Stimulated activated CD8-positive, alpha-beta memory T cell treated with anti-CD3 and anti-CD28 coated beads, Interleukin-12 subunit alpha, Interleukin-12 subunit beta, amount 100 ng/mL, for 4 hours (primary cell): ENCODE data around the gene LTK.

Experiments used
- DNase-seq: peaks from one replicate; pipeline ENCODE4 v3.0.0-alpha.2; 2020; ENCODE audit warnings: low read depth

Gene LTK

GRCh38 chr15:41530363-41530956, 16.8 kb upstream of the LTK start:
- DNase-seq, result no peak

- DNase-seq, result no peak
These were observed 9.5 kb upstream of the LTK start for GRCh38 chr15:41523097-41523496.

- DNase-seq, result no peak
These were observed 8.0 kb upstream of the LTK start for GRCh38 chr15:41521614-41522013.

GRCh38 chr15:41520636-41521035, 7.0 kb upstream of the LTK start:
- DNase-seq, result no peak

- no peak for DNase-seq
These were observed 4.3 kb upstream of the LTK start for GRCh38 chr15:41517895-41518449.

- no peak for DNase-seq
These were observed 604 bp downstream of the LTK start for GRCh38 chr15:41512940-41513505.

- no peak for DNase-seq
These were observed 1.1 kb downstream of the LTK start for GRCh38 chr15:41512512-41512939.

- no peak for DNase-seq
These were observed 1.7 kb downstream of the LTK start for GRCh38 chr15:41511899-41512369.

GRCh38 chr15:41511331-41511898, 2.2 kb downstream of the LTK start:
- no peak for DNase-seq

GRCh38 chr15:41510728-41511127, 2.9 kb downstream of the LTK start:
- no peak for DNase-seq

GRCh38 chr15:41507820-41508290, 5.8 kb downstream of the LTK start:
- DNase-seq, result no peak

GRCh38 chr15:41506796-41507341, 6.8 kb downstream of the LTK start:
- DNase-seq, result no peak

- DNase-seq, result no peak
These were observed 7.9 kb downstream of the LTK start for GRCh38 chr15:41505776-41506175.

GRCh38 chr15:41504751-41505492, 8.7 kb downstream of the LTK start:
- DNase-seq, result no peak

GRCh38 chr15:41503669-41504010, 10.0 kb downstream of the LTK start:
- no peak for DNase-seq

- no peak for DNase-seq
These were observed 10.6 kb downstream of the LTK start for GRCh38 chr15:41502795-41503668.

GRCh38 chr15:41501931-41502794, 11.5 kb downstream of the LTK start:
- DNase-seq, result no peak

GRCh38 chr15:41501191-41501917, 12.3 kb downstream of the LTK start:
- no peak for DNase-seq

GRCh38 chr15:41499109-41499851, 14.3 kb downstream of the LTK start:
- DNase-seq, result no peak
